SK-N-SH treated with all-trans-retinoic acid at 6 μM for 48 hours (cell line): ENCODE measurements around the gene KCNK3.

Experiments
- ATAC-seq: fragments of 200-7000 bp; cut with Tn5 transposase; 3 replicates; pipeline ENCODE4 v1.9.1; 2020; ENCODE audit warnings: mild to moderate bottlenecking, moderate library complexity
- ARNTL ChIP-seq: fragments of 450-650 bp; formaldehyde crosslinking; IDR thresholded peaks from 2 replicates; pipeline ENCODE4 v1.5.0; 2020; ENCODE audit warnings: low read depth, mild to moderate bottlenecking, moderate library complexity, borderline replicate concordance
- CSDC2 ChIP-seq: fragments of 250-450 bp; sonication (Bioruptor Pico); IDR thresholded peaks from 2 replicates; pipeline ENCODE4 v1.5.0; 2020; ENCODE audit warnings: mild to moderate bottlenecking, moderate library complexity
- ESRRG ChIP-seq: fragments of 250-450 bp; sonication (Bioruptor Pico); IDR thresholded peaks from 2 replicates; pipeline ENCODE4 v1.6.1; 2021; ENCODE audit warnings: mild to moderate bottlenecking
- GLIS3 ChIP-seq: fragments of 250-450 bp; sonication (Bioruptor Pico); IDR thresholded peaks from 2 replicates; pipeline ENCODE4 v1.5.0; 2020; ENCODE audit warnings: mild to moderate bottlenecking, moderate library complexity
- ISL1 ChIP-seq: fragments of 250-450 bp; sonication (Bioruptor Pico); IDR thresholded peaks from 2 replicates; pipeline ENCODE4 v2.1.2; 2022; ENCODE audit warnings: mild to moderate bottlenecking, moderate library complexity
- OSR1 ChIP-seq: fragments of 250-450 bp; sonication (Bioruptor Pico); IDR thresholded peaks from 2 replicates; pipeline ENCODE4 v1.8.0; 2022; ENCODE audit warnings: moderate library complexity, mild to moderate bottlenecking, inconsistent platforms
- SNAI2 ChIP-seq: fragments of 250-450 bp; sonication (Bioruptor Pico); IDR thresholded peaks from 2 replicates; pipeline ENCODE4 v1.5.0; 2020; ENCODE audit warnings: mild to moderate bottlenecking, moderate library complexity
- TCF4 ChIP-seq: fragments of 250-450 bp; sonication (Bioruptor Pico); IDR thresholded peaks from 2 replicates; pipeline ENCODE4 v1.8.0; 2021; ENCODE audit warnings: mild to moderate bottlenecking, moderate library complexity, borderline replicate concordance
- TOX ChIP-seq: fragments of 250-450 bp; sonication (Bioruptor Pico); IDR thresholded peaks from 2 replicates; pipeline ENCODE4 v1.8.0; 2021; ENCODE audit warnings: mild to moderate bottlenecking, moderate library complexity, borderline replicate concordance
- ZC3H10 ChIP-seq: fragments of 250-450 bp; sonication (Bioruptor Pico); IDR thresholded peaks from 2 replicates; pipeline ENCODE4 v1.5.1; 2021; ENCODE audit warnings: mild to moderate bottlenecking, moderate library complexity
- ZFP3 ChIP-seq: fragments of 250-450 bp; sonication (Bioruptor Pico); IDR thresholded peaks from 2 replicates; pipeline ENCODE4 v1.5.0; 2020; ENCODE audit warnings: mild to moderate bottlenecking, moderate library complexity
- ZFP30 ChIP-seq: fragments of 450-650 bp; formaldehyde crosslinking; IDR thresholded peaks from 2 replicates; pipeline ENCODE4 v1.5.0; 2022; ENCODE audit warnings: mild to moderate bottlenecking, moderate library complexity
- ZNF565 ChIP-seq: fragments of 450-650 bp; formaldehyde crosslinking; conservative IDR thresholded peaks from 2 replicates; pipeline ENCODE4 v1.5.0; 2020; ENCODE audit warnings: low read depth, mild to moderate bottlenecking, moderate library complexity
- ZNF70 ChIP-seq: fragments of 450-650 bp; formaldehyde crosslinking; IDR thresholded peaks from 2 replicates; pipeline ENCODE4 v1.5.0; 2020; ENCODE audit warnings: mild to moderate bottlenecking, moderate library complexity
- ZNF8 ChIP-seq: fragments of 450-650 bp; formaldehyde crosslinking; IDR thresholded peaks from 2 replicates; pipeline ENCODE4 v1.5.0; 2020; ENCODE audit warnings: mild to moderate bottlenecking, moderate library complexity
- TF ChIP-seq, protein P1 (sequence below): fragments of 250-450 bp; sonication (Bioruptor Pico); IDR thresholded peaks from 2 replicates; pipeline ENCODE4 v1.8.0; 2020; ENCODE audit warnings: mild to moderate bottlenecking, moderate library complexity, borderline replicate concordance
- TF ChIP-seq, protein P2 (sequence below): fragments of 250-450 bp; sonication (Bioruptor Pico); IDR thresholded peaks from 2 replicates; pipeline ENCODE4 v1.5.0; 2020; ENCODE audit warnings: mild to moderate bottlenecking, moderate library complexity
- TF ChIP-seq, protein P3 (sequence below): fragments of 250-450 bp; sonication (Bioruptor Pico); IDR thresholded peaks from 2 replicates; pipeline ENCODE4 v1.5.1; 2020; ENCODE audit warnings: low read depth, mild to moderate bottlenecking, moderate library complexity
- TF ChIP-seq, protein P4 (sequence below): fragments of 250-450 bp; sonication (Bioruptor Pico); IDR thresholded peaks from 2 replicates; pipeline ENCODE4 v1.5.1; 2021; ENCODE audit warnings: mild to moderate bottlenecking, moderate library complexity
- TF ChIP-seq, protein P5 (sequence below): fragments of 250-450 bp; sonication (Bioruptor Pico); IDR thresholded peaks from 2 replicates; pipeline ENCODE4 v1.8.0; 2021; ENCODE audit warnings: low read depth, mild to moderate bottlenecking, moderate library complexity, borderline replicate concordance

KCNK3 gene

DNA sequence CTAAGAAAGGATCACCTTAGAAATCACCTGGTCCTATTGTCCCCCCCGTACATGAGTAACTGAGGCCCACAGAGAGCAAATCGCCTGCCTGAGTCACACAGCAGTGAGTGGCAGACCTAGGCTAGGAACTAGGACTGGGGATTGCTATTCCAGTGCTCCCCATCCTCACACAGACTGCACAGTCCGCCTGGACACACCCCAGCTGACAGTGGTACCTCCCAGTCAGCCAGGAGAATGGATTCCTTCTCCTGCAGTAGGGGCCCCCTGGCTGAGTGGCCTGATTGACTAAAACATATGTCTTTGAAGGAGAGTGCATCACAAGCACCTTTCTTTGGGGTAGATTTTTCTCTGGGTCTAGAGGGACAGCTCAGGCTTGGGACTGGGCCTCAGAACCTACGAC is 39.2 kb downstream of the KCNK3 start (continued):
- TF ChIP-seq, protein P1, sequence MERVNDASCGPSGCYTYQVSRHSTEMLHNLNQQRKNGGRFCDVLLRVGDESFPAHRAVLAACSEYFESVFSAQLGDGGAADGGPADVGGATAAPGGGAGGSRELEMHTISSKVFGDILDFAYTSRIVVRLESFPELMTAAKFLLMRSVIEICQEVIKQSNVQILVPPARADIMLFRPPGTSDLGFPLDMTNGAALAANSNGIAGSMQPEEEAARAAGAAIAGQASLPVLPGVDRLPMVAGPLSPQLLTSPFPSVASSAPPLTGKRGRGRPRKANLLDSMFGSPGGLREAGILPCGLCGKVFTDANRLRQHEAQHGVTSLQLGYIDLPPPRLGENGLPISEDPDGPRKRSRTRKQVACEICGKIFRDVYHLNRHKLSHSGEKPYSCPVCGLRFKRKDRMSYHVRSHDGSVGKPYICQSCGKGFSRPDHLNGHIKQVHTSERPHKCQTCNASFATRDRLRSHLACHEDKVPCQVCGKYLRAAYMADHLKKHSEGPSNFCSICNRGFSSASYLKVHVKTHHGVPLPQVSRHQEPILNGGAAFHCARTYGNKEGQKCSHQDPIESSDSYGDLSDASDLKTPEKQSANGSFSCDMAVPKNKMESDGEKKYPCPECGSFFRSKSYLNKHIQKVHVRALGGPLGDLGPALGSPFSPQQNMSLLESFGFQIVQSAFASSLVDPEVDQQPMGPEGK (CRISPR knock-in tag) = no peak
- TF ChIP-seq ZNF565 (CRISPR knock-in tag) (no peak), ZC3H10 (CRISPR knock-in tag) (no peak)

DNA sequence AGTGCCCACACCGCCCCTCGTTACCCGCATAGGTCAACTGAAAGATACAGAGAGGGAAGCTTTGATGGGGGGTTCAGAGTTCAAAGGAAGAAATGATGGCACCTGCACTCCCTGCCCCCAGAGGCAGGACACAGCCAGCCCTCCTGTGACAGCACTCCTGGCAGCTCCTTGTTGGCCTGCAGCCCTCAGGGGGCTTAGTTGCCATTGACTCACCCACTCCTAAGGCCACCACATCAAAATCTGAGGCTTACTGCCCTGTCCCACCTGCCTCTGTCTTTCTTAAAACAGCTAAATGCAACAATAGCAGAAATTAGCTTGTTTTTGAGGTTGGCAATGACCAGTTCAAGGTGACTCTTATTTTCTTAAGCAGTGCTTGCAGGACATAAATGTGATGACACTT is 39.9 kb downstream of the KCNK3 start:
- ATAC-seq = no peak
- TF ChIP-seq ZNF565 (CRISPR knock-in tag) (no peak), GLIS3 (no peak), OSR1 (CRISPR knock-in tag) (no peak), TCF4 (no peak), SNAI2 (no peak), TOX (no peak), CSDC2 (CRISPR knock-in tag) (no peak), ZNF8 (no peak), ISL1 (no peak), ARNTL (CRISPR knock-in tag) (no peak), ZNF70 (CRISPR knock-in tag) (no peak), ZC3H10 (CRISPR knock-in tag) (no peak), ZFP3 (CRISPR knock-in tag) (no peak)
- TF ChIP-seq, protein P2, sequence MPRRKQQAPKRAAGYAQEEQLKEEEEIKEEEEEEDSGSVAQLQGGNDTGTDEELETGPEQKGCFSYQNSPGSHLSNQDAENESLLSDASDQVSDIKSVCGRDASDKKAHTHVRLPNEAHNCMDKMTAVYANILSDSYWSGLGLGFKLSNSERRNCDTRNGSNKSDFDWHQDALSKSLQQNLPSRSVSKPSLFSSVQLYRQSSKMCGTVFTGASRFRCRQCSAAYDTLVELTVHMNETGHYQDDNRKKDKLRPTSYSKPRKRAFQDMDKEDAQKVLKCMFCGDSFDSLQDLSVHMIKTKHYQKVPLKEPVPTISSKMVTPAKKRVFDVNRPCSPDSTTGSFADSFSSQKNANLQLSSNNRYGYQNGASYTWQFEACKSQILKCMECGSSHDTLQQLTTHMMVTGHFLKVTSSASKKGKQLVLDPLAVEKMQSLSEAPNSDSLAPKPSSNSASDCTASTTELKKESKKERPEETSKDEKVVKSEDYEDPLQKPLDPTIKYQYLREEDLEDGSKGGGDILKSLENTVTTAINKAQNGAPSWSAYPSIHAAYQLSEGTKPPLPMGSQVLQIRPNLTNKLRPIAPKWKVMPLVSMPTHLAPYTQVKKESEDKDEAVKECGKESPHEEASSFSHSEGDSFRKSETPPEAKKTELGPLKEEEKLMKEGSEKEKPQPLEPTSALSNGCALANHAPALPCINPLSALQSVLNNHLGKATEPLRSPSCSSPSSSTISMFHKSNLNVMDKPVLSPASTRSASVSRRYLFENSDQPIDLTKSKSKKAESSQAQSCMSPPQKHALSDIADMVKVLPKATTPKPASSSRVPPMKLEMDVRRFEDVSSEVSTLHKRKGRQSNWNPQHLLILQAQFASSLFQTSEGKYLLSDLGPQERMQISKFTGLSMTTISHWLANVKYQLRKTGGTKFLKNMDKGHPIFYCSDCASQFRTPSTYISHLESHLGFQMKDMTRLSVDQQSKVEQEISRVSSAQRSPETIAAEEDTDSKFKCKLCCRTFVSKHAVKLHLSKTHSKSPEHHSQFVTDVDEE (CRISPR knock-in tag) = no peak
- TF ChIP-seq, protein P3, sequence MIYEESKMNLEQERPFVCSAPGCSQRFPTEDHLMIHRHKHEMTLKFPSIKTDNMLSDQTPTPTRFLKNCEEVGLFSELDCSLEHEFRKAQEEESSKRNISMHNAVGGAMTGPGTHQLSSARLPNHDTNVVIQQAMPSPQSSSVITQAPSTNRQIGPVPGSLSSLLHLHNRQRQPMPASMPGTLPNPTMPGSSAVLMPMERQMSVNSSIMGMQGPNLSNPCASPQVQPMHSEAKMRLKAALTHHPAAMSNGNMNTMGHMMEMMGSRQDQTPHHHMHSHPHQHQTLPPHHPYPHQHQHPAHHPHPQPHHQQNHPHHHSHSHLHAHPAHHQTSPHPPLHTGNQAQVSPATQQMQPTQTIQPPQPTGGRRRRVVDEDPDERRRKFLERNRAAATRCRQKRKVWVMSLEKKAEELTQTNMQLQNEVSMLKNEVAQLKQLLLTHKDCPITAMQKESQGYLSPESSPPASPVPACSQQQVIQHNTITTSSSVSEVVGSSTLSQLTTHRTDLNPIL (CRISPR knock-in tag) = no peak
- TF ChIP-seq, protein P4, sequence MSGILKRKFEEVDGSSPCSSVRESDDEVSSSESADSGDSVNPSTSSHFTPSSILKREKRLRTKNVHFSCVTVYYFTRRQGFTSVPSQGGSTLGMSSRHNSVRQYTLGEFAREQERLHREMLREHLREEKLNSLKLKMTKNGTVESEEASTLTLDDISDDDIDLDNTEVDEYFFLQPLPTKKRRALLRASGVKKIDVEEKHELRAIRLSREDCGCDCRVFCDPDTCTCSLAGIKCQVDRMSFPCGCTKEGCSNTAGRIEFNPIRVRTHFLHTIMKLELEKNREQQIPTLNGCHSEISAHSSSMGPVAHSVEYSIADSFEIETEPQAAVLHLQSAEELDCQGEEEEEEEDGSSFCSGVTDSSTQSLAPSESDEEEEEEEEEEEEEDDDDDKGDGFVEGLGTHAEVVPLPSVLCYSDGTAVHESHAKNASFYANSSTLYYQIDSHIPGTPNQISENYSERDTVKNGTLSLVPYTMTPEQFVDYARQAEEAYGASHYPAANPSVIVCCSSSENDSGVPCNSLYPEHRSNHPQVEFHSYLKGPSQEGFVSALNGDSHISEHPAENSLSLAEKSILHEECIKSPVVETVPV (CRISPR knock-in tag) = no peak
- TF ChIP-seq, protein P5, sequence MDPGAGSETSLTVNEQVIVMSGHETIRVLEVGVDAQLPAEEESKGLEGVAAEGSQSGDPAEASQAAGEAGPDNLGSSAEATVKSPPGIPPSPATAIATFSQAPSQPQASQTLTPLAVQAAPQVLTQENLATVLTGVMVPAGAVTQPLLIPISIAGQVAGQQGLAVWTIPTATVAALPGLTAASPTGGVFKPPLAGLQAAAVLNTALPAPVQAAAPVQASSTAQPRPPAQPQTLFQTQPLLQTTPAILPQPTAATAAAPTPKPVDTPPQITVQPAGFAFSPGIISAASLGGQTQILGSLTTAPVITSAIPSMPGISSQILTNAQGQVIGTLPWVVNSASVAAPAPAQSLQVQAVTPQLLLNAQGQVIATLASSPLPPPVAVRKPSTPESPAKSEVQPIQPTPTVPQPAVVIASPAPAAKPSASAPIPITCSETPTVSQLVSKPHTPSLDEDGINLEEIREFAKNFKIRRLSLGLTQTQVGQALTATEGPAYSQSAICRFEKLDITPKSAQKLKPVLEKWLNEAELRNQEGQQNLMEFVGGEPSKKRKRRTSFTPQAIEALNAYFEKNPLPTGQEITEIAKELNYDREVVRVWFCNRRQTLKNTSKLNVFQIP (CRISPR knock-in tag) = no peak

DNA sequence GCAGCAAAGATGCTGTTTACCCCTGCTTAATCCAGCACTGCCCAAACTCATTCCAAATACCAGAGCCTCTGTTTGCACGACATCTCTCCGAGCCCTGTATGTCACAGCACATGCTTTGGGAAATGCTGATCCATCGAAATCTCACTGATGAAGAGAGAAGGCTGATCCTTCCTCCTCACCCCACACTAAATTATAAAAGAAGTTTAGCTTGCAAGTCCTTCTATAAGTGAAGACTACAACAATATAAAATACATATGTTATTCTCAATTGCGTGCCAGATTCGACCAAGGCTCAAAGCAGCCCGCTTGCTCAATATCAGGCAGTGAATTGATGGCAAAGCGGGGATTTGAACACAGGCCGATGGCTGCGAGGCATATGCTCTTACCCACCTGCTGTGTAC is 40.9 kb downstream of the KCNK3 start:
- TF ChIP-seq ESRRG (CRISPR knock-in tag) (no peak), ZC3H10 (CRISPR knock-in tag) (no peak), SNAI2 (no peak), TOX (no peak), ZFP30 (no peak)
- TF ChIP-seq, protein P1 (CRISPR knock-in tag) = no peak
- no peak for ATAC-seq
